Neural cell (in vitro differentiated cells): ENCODE results near the gene CHKA. TPM values are rescaled to one million over a fixed set of nuclear protein-coding genes. Genes with fewer than 3 reads are reported as not detected.

Experiments
- H2AFZ ChIP-seq: fragments of 200-600, 300-800 bp; sonication (generic), shearing (Covaris generic); 2 replicates; pipeline ENCODE4 v1.6.0; 2014; ENCODE audit warnings: low read depth, mild to moderate bottlenecking, antibody characterized with exemption, low read length, moderate library complexity
- H3F3A ChIP-seq: fragments of 200-600 bp; shearing (Covaris generic); 2 replicates; pipeline ENCODE4 v1.6.1; 2016; ENCODE audit warnings: mild to moderate bottlenecking, moderate library complexity, mixed read lengths, antibody characterized with exemption, low read length; ENCODE audit not compliant: insufficient read depth, poor library complexity, severe bottlenecking
- H3K27ac ChIP-seq: fragments of 200-600, 300-800 bp; sonication (generic), shearing (Covaris generic); 2 replicates; pipeline ENCODE4 v1.5.1; 2014; ENCODE audit warnings: mild to moderate bottlenecking, low read length, moderate library complexity
- H3K27me3 ChIP-seq: fragments of 300-800, 200-600 bp; sonication (generic), shearing (Covaris generic); 2 replicates; pipeline ENCODE4 v1.6.0; 2014; ENCODE audit warnings: mild to moderate bottlenecking, low read depth, low read length, moderate library complexity; ENCODE audit not compliant: insufficient read depth
- H3K36me3 ChIP-seq: fragments of 300-800, 200-600 bp; sonication (generic), shearing (Covaris generic); 2 replicates; pipeline ENCODE4 v1.5.1; 2014; ENCODE audit warnings: mild to moderate bottlenecking, antibody characterized with exemption, low read length, moderate library complexity; ENCODE audit not compliant: insufficient read depth
- H3K4me2 ChIP-seq: fragments of 300-800, 200-600 bp; sonication (generic), shearing (Covaris generic); 2 replicates; pipeline ENCODE4 v1.6.0; 2014; ENCODE audit warnings: mild to moderate bottlenecking, low read length
- H3K4me3 ChIP-seq: fragments of 300-800, 200-600 bp; sonication (generic), shearing (Covaris generic); 2 replicates; pipeline ENCODE4 v1.5.1; 2014; ENCODE audit warnings: mild to moderate bottlenecking, low read length, moderate library complexity
- H3K79me2 ChIP-seq: fragments of 200-600 bp; shearing (Covaris generic); replicated peaks from 2 replicates; pipeline ENCODE4 v1.6.0; 2014; ENCODE audit warnings: mild to moderate bottlenecking, low read length, moderate library complexity; ENCODE audit not compliant: insufficient read depth
- H3K9ac ChIP-seq: fragments of 300-800, 200-600 bp; sonication (generic), shearing (Covaris generic); 2 replicates; pipeline ENCODE4 v1.6.1; 2016; ENCODE audit warnings: mild to moderate bottlenecking, low read length, mixed read lengths
- H3K9me2 ChIP-seq: fragments of 200-600 bp; shearing (Covaris generic); 2 replicates; pipeline ENCODE4 v1.6.1; 2016; ENCODE audit warnings: mild to moderate bottlenecking, low read length, mixed read lengths; ENCODE audit not compliant: insufficient read depth
- H3K9me3 ChIP-seq: fragments of 200-600, 300-800 bp; sonication (generic), shearing (Covaris generic); 2 replicates; pipeline ENCODE4 v1.6.1; 2016; ENCODE audit warnings: mild to moderate bottlenecking, mixed run types, low read length, moderate library complexity, mixed read lengths
- H4K20me1 ChIP-seq: fragments of 200-600 bp; shearing (Covaris generic); 2 replicates; pipeline ENCODE4 v1.6.1; 2016; ENCODE audit warnings: mild to moderate bottlenecking, mixed run types; ENCODE audit not compliant: insufficient read depth
- CTCF ChIP-seq: fragments of 450-650 bp; IDR thresholded peaks from 2 replicates; pipeline ENCODE4 v1.5.1; 2014; ENCODE audit warnings: antibody characterized with exemption, mild to moderate bottlenecking, moderate library complexity; ENCODE audit not compliant: poor library complexity, severe bottlenecking
- EP300 ChIP-seq: fragments of 450-650 bp; conservative IDR thresholded peaks from 2 replicates; pipeline ENCODE4 v1.6.1; 2014; ENCODE audit warnings: antibody characterized with exemption, mild to moderate bottlenecking, moderate library complexity; ENCODE audit not compliant: poor library complexity, severe bottlenecking
- EZH2 ChIP-seq: fragments of 200-600, 300-800 bp; shearing (Covaris generic), sonication (generic); IDR thresholded peaks from 2 replicates; pipeline ENCODE4 v1.6.1; 2014; ENCODE audit warnings: antibody characterized with exemption, low read length, borderline replicate concordance, mild to moderate bottlenecking; ENCODE audit not compliant: insufficient read depth, poor library complexity, severe bottlenecking
- MXI1 ChIP-seq: fragments of 450-650 bp; conservative IDR thresholded peaks from 2 replicates; pipeline ENCODE4 v1.6.1; 2014; ENCODE audit warnings: antibody characterized with exemption, mild to moderate bottlenecking; ENCODE audit not compliant: poor library complexity, severe bottlenecking
- POLR2AphosphoS5 ChIP-seq: IDR thresholded peaks from 2 replicates; pipeline ENCODE4 v1.6.1; 2012
- RAD21 ChIP-seq: fragments of 450-650 bp; conservative IDR thresholded peaks from 2 replicates; pipeline ENCODE4 v1.6.1; 2014; ENCODE audit warnings: antibody characterized with exemption, mild to moderate bottlenecking, moderate library complexity
- REST ChIP-seq: IDR thresholded peaks from 2 replicates; pipeline ENCODE4 v1.6.1; 2012; ENCODE audit warnings: borderline replicate concordance
- SMC3 ChIP-seq: fragments of 450-650 bp; conservative IDR thresholded peaks from 2 replicates; pipeline ENCODE4 v1.6.1; 2014; ENCODE audit warnings: antibody characterized with exemption, mild to moderate bottlenecking, moderate library complexity; ENCODE audit not compliant: poor library complexity
- TAF1 ChIP-seq: IDR thresholded peaks from 2 replicates; pipeline ENCODE4 v1.6.1; 2012; ENCODE audit warnings: low read depth
- polyA plus RNA-seq: library from polyadenylated mRNA; depleted of rRNA; stranded (reverse); fragments of >200 nt; gene quantifications from 2 replicates; pipeline ENCODE4 v1.2.3, GENCODE V29; 2014

The CHKA gene
- polyA plus RNA-seq, 1 donor from 2014 or later = 90.0 TPM

- no peaks in the 10 kb centered on the region for H3F3A ChIP-seq
- H3K9me2 ChIP-seq = no peaks in the 10 kb centered on the region
- no peak overlapping the region for H3K4me2 ChIP-seq
- no peaks in the 10 kb centered on the region for H3K79me2 ChIP-seq
- no peaks in the 10 kb centered on the region for H3K36me3 ChIP-seq
- H3K9me3 ChIP-seq = no peaks in the 10 kb centered on the region
- no peak overlapping the region for H3K9ac ChIP-seq
- H3K4me3 ChIP-seq = no peak overlapping the region
- H3K27ac ChIP-seq = no peak overlapping the region
- H2AFZ ChIP-seq = no peak overlapping the region
- no peaks in the 10 kb centered on the region for H3K27me3 ChIP-seq
- H4K20me1 ChIP-seq = no peaks in the 10 kb centered on the region
- TF ChIP-seq POLR2AphosphoS5 (no peak), TAF1 (no peak), CTCF (no peak), REST (no peak), MXI1 (no peak), RAD21 (no peak), EP300 (no peak), EZH2 (no peak), SMC3 (no peak)
Observed at GRCh38 chr11:68040957-68041591, 80.1 kb downstream of the CHKA start.

GRCh38 chr11:68040101-68040956 is 80.9 kb downstream of the CHKA start:
- Histone ChIP-seq H3K4me3 (no peak overlapping the region), H3F3A (no peaks in the 10 kb centered on the region)

More at GRCh38 chr11:68040101-68040956, 80.9 kb downstream of the CHKA start:
- no peaks in the 10 kb centered on the region for H3K79me2 ChIP-seq
- no peaks in the 10 kb centered on the region for H4K20me1 ChIP-seq
- no peaks in the 10 kb centered on the region for H3K9me3 ChIP-seq
- TF ChIP-seq POLR2AphosphoS5 (no peak), MXI1 (no peak)
- H3K4me2 ChIP-seq = no peak overlapping the region
- H3K27me3 ChIP-seq = no peaks in the 10 kb centered on the region
- H3K9me2 ChIP-seq = no peaks in the 10 kb centered on the region
- no peak overlapping the region for H3K27ac ChIP-seq
- no peak overlapping the region for H2AFZ ChIP-seq
- H3K9ac ChIP-seq = no peak overlapping the region
- H3K36me3 ChIP-seq = no peaks in the 10 kb centered on the region
